ENCODE data around the gene SOCS3. TPM values are rescaled to one million over a fixed set of nuclear protein-coding genes. Genes with fewer than 3 reads are reported as not detected.
A peak's percentile ranks its signal among the peaks of the same experiment; 100 is the strongest.

Gene SOCS3
- total and polyA plus RNA-seq, 2 experiments from 2014 or later = 31.2 to 50.6 TPM

GRCh38 chr17:78356101-78356713 is 3.7 kb downstream of the SOCS3 start:
- Histone ChIP-seq H3K9me3 (ENCODE audit: low read depth) (no peaks in the 10 kb centered on the region), H4K20me1 (ENCODE audit: insufficient read depth) (peaks cover 9% of the 10 kb centered on the region; the same call in 1 of the 2 replicates), H2AFZ (no peak overlapping the region), H3K4me2 (ENCODE audit: unreplicated experiment) (peak overlapping the region; percentile 86), H3K27ac (peak overlapping the region; percentile 74), H3K36me3 (ENCODE audit: low read depth) (peaks cover 6% of the 10 kb centered on the region; the same call in 1 of the 2 replicates), H3K27me3 (replicated peaks; ENCODE audit: insufficient read depth) (no peaks in the 10 kb centered on the region), H3K4me3 (no peak overlapping the region), H3K9ac (peak overlapping the region; percentile 96), H3K79me2 (ENCODE audit: insufficient read depth) (peaks cover 42% of the 10 kb centered on the region), H3F3A (ENCODE audit: insufficient read depth) (peaks cover 53% of the 10 kb centered on the region), H3K4me1 (ENCODE audit: insufficient read depth) (peaks cover 50% of the 10 kb centered on the region), H3K9me2 (ENCODE audit: insufficient read depth) (no peaks in the 10 kb centered on the region)
- WGBS, 2 experiments (ENCODE audit: low coverage in 1 of 2, low lambda C conversion rate in 2 of 2, missing lambda C conversion rate in 2 of 2) = 48 to 54% methylated on average over 16 of the region's 16 CpGs
- in situ Hi-C loops (cut with MboI) = loop anchor here (5.0 kb wide), 1 partner anchor 66 kb away; no protein-coding TSS in a partner anchor
- DNase-seq = peak; percentile 93
- TF ChIP-seq EZH2phosphoT487 (IDR thresholded peaks at IDR 0.05; ENCODE audit: insufficient read depth, low read depth) (no peak), EZH2 (IDR thresholded peaks at IDR 0.05; ENCODE audit: insufficient read depth, poor library complexity, severe bottlenecking) (no peak)

- no peak overlapping the region for H3K4me2 ChIP-seq (ENCODE audit: unreplicated experiment)
These were observed 4.2 kb downstream of the SOCS3 start for GRCh38 chr17:78355701-78356100.

DNA sequence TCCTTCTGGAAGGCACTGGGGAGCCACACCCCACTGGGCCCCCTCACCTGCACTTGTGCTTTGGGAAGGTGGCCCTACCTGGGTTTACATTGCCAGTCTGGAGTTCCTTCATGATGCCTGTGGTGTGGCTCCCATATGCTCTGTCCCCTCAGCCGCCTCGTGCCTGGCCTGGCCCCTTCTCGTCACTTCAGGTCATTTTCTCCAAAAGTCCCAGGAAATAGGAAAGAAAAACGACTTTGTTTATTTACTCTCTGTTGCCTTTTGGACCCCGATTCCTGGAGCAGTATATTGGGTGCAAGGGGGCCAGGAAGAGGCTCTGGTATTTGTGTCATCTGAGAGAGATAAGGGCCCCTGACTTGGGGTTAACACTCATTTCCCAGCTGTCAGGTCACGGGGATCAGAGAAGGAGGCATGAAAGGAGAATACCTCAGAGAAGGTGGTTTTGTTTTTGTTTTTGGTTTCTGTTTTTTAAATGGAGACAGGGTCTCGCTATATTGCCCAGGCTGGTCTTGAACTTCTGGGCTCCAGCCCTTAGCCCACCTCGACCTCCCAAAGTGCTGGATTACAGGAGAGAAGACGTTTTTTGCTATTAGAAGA is 4.7 kb downstream of the SOCS3 start:
- no peaks in the 10 kb centered on the region for H3K27me3 ChIP-seq (replicated peaks; ENCODE audit: insufficient read depth)
- no peak overlapping the region for H3K4me3 ChIP-seq
- H4K20me1 ChIP-seq (ENCODE audit: insufficient read depth) = peaks cover 9% of the 10 kb centered on the region; the same call in 1 of the 2 replicates
- no peak overlapping the region for H3K9ac ChIP-seq
- H3K4me2 ChIP-seq (ENCODE audit: unreplicated experiment) = no peak overlapping the region
- peaks cover 6% of the 10 kb centered on the region; the same call in 1 of the 2 replicates for H3K36me3 ChIP-seq (ENCODE audit: low read depth)
- no peak overlapping the region; the same call in 1 of the 2 replicates for H3K27ac ChIP-seq
- no peak for DNase-seq
- no peaks in the 10 kb centered on the region for H3K9me2 ChIP-seq (ENCODE audit: insufficient read depth)
- H2AFZ ChIP-seq = no peak overlapping the region
- no peaks in the 10 kb centered on the region for H3K9me3 ChIP-seq (ENCODE audit: low read depth)
- TF ChIP-seq EZH2 (IDR thresholded peaks at IDR 0.05; ENCODE audit: insufficient read depth, poor library complexity, severe bottlenecking) = no peak
- no peak for TF ChIP-seq EZH2phosphoT487 (IDR thresholded peaks at IDR 0.05; ENCODE audit: insufficient read depth, low read depth)
- peaks cover 63% of the 10 kb centered on the region for H3F3A ChIP-seq (ENCODE audit: insufficient read depth)
- WGBS, 2 experiments (ENCODE audit: low coverage in 1 of 2, low lambda C conversion rate in 2 of 2, missing lambda C conversion rate in 2 of 2) = 87 to 93% methylated on average over 9 of the region's 9 CpGs
- peaks cover 42% of the 10 kb centered on the region for H3K79me2 ChIP-seq (ENCODE audit: insufficient read depth)
- in situ Hi-C loops (cut with MboI) = loop anchor here (5.0 kb wide), 1 partner anchor 67 kb away; no protein-coding TSS in a partner anchor
- peaks cover 48% of the 10 kb centered on the region for H3K4me1 ChIP-seq (ENCODE audit: insufficient read depth)

More at GRCh38 chr17:78355701-78356100, 4.2 kb downstream of the SOCS3 start:
- 90 to 94% methylated on average over 3 of the region's 3 CpGs for WGBS, 2 experiments (ENCODE audit: low coverage in 1 of 2, low lambda C conversion rate in 2 of 2, missing lambda C conversion rate in 2 of 2)
- no peak overlapping the region for H3K4me3 ChIP-seq
- no peaks in the 10 kb centered on the region for H3K9me2 ChIP-seq (ENCODE audit: insufficient read depth)
- H3K79me2 ChIP-seq (ENCODE audit: insufficient read depth) = peaks cover 42% of the 10 kb centered on the region
- TF ChIP-seq EZH2phosphoT487 (IDR thresholded peaks at IDR 0.05; ENCODE audit: insufficient read depth, low read depth) = no peak
- no peak for TF ChIP-seq EZH2 (IDR thresholded peaks at IDR 0.05; ENCODE audit: insufficient read depth, poor library complexity, severe bottlenecking)
- peak overlapping the region; percentile 96 for H3K9ac ChIP-seq
- no peaks in the 10 kb centered on the region for H3K9me3 ChIP-seq (ENCODE audit: low read depth)
- H3F3A ChIP-seq (ENCODE audit: insufficient read depth) = peaks cover 58% of the 10 kb centered on the region
- H3K36me3 ChIP-seq (ENCODE audit: low read depth) = peaks cover 6% of the 10 kb centered on the region; the same call in 1 of the 2 replicates
- peaks cover 52% of the 10 kb centered on the region for H3K4me1 ChIP-seq (ENCODE audit: insufficient read depth)
- no peak overlapping the region for H2AFZ ChIP-seq
- DNase-seq = no peak
- no peaks in the 10 kb centered on the region for H3K27me3 ChIP-seq (replicated peaks; ENCODE audit: insufficient read depth)
- H3K27ac ChIP-seq = peak overlapping the region; percentile 74
- in situ Hi-C loops (cut with MboI) = loop anchor here (5.0 kb wide), 1 partner anchor 67 kb away; no protein-coding TSS in a partner anchor
- H4K20me1 ChIP-seq (ENCODE audit: insufficient read depth) = peaks cover 9% of the 10 kb centered on the region; the same call in 1 of the 2 replicates

- TF ChIP-seq EZH2 (IDR thresholded peaks at IDR 0.05; ENCODE audit: insufficient read depth, poor library complexity, severe bottlenecking) = no peak
- TF ChIP-seq EZH2phosphoT487 (IDR thresholded peaks at IDR 0.05; ENCODE audit: insufficient read depth, low read depth) = no peak
- Histone ChIP-seq H3K4me3 (peak overlapping the region; percentile 56), H3K27me3 (replicated peaks; ENCODE audit: insufficient read depth) (no peaks in the 10 kb centered on the region), H4K20me1 (ENCODE audit: insufficient read depth) (peaks cover 9% of the 10 kb centered on the region; the same call in 1 of the 2 replicates), H3K9me2 (ENCODE audit: insufficient read depth) (no peaks in the 10 kb centered on the region), H3K4me1 (ENCODE audit: insufficient read depth) (peaks cover 48% of the 10 kb centered on the region), H3K27ac (peak overlapping the region; percentile 90), H3K9ac (peak overlapping the region; percentile 78), H2AFZ (no peak overlapping the region), H3K79me2 (ENCODE audit: insufficient read depth) (peaks cover 32% of the 10 kb centered on the region), H3K36me3 (ENCODE audit: low read depth) (peaks cover 6% of the 10 kb centered on the region; the same call in 1 of the 2 replicates), H3K4me2 (ENCODE audit: unreplicated experiment) (peak overlapping the region; percentile 74), H3F3A (ENCODE audit: insufficient read depth) (peaks cover 63% of the 10 kb centered on the region), H3K9me3 (ENCODE audit: low read depth) (no peaks in the 10 kb centered on the region)
- DNase-seq = no peak
- WGBS, 2 experiments (ENCODE audit: low coverage in 1 of 2, low lambda C conversion rate in 2 of 2, missing lambda C conversion rate in 2 of 2) = 90 to 98% methylated on average over 8 of the region's 8 CpGs
- in situ Hi-C loops (cut with MboI) = no loop called here
These were observed 6.0 kb downstream of the SOCS3 start for GRCh38 chr17:78353834-78354233.
